ENCODE measurements around the gene CENPV.

GRCh38 chr17:16349431-16349830 is 3.8 kb downstream of the CENPV start:
- TF ChIP-seq CTCF (IDR thresholded peaks at IDR 0.05) (no peak), POLR2A (IDR thresholded peaks at IDR 0.05) (no peak)
